Astrocyte (in vitro differentiated cells and primary cell): ENCODE results near the gene CAVIN3. TPM values are rescaled to one million over a fixed set of nuclear protein-coding genes. Genes with fewer than 3 reads are reported as not detected.

Experiments
- DNase-seq: peaks from one replicate; pipeline ENCODE4 v3.0.0-alpha.2; 2010; ENCODE audit warnings: low read depth
- FAIRE-seq: peaks from 2 replicates; lab custom pipeline; 2011; peaks lifted over from hg19 to GRCh38; lab: Jason Lieb, UNC
- H2AFZ ChIP-seq: 2 replicates; pipeline ENCODE4 v1.6.0; 2012; ENCODE audit warnings: low read depth, low read length, inconsistent platforms
- H3K27ac ChIP-seq: 2 replicates; pipeline ENCODE4 v1.5.1; 2011; ENCODE audit warnings: low read depth, low read length, inconsistent platforms
- H3K27me3 ChIP-seq: 2 replicates; pipeline ENCODE4 v1.6.0; 2011; ENCODE audit warnings: low read length, inconsistent platforms; ENCODE audit not compliant: insufficient read depth
- H3K36me3 ChIP-seq: 2 replicates; pipeline ENCODE4 v1.5.1; 2011; ENCODE audit warnings: low read length, inconsistent platforms; ENCODE audit not compliant: insufficient read depth
- H3K4me1 ChIP-seq: 2 replicates; pipeline ENCODE4 v1.5.1; 2011; ENCODE audit warnings: low read length, inconsistent platforms; ENCODE audit not compliant: insufficient read depth
- H3K4me2 ChIP-seq: 2 replicates; pipeline ENCODE4 v1.6.0; 2012; ENCODE audit warnings: low read length, inconsistent platforms
- H3K4me3 ChIP-seq: 2 replicates; pipeline ENCODE4 v1.5.1; 2011; ENCODE audit warnings: low read depth, mild to moderate bottlenecking, low read length, inconsistent platforms; ENCODE audit not compliant: insufficient read depth
- H3K79me2 ChIP-seq: 2 replicates; pipeline ENCODE4 v1.6.0; 2012; ENCODE audit warnings: mild to moderate bottlenecking, low read length, inconsistent platforms; ENCODE audit not compliant: insufficient read depth
- H3K9ac ChIP-seq: 2 replicates; pipeline ENCODE4 v1.6.0; 2012; ENCODE audit warnings: mild to moderate bottlenecking, low read length, inconsistent platforms
- H3K9me3 ChIP-seq: 2 replicates; pipeline ENCODE4 v1.5.1; 2012; ENCODE audit warnings: low read depth, mild to moderate bottlenecking, low read length, inconsistent platforms; ENCODE audit not compliant: insufficient read depth
- H4K20me1 ChIP-seq: 2 replicates; pipeline ENCODE4 v1.6.0; 2012; ENCODE audit warnings: low read length, inconsistent platforms; ENCODE audit not compliant: insufficient read depth
- H3K27ac Mint-ChIP-seq: one replicate; pipeline ENCODE4 v1.8.0; 2021; ENCODE audit warnings: mild to moderate bottlenecking, mixed read lengths; ENCODE audit not compliant: unreplicated experiment
- H3K27me3 Mint-ChIP-seq: one replicate; pipeline ENCODE4 v1.8.0; 2021; ENCODE audit warnings: low read depth, mixed read lengths; ENCODE audit not compliant: unreplicated experiment
- H3K36me3 Mint-ChIP-seq: one replicate; pipeline ENCODE4 v1.8.0; 2021; ENCODE audit warnings: low read depth, mixed read lengths; ENCODE audit not compliant: unreplicated experiment
- H3K4me1 Mint-ChIP-seq: one replicate; pipeline ENCODE4 v1.8.0; 2021; ENCODE audit warnings: low read depth, mixed read lengths; ENCODE audit not compliant: unreplicated experiment
- H3K4me3 Mint-ChIP-seq: one replicate; pipeline ENCODE4 v1.8.0; 2021; ENCODE audit warnings: mild to moderate bottlenecking, moderate library complexity, mixed read lengths; ENCODE audit not compliant: unreplicated experiment
- H3K9me3 Mint-ChIP-seq: one replicate; pipeline ENCODE4 v1.8.0; 2021; ENCODE audit warnings: mild to moderate bottlenecking, mixed read lengths; ENCODE audit not compliant: unreplicated experiment
- EZH2 ChIP-seq: IDR thresholded peaks from 2 replicates; pipeline ENCODE4 v1.6.1; 2012; ENCODE audit warnings: mild to moderate bottlenecking, low read length, inconsistent platforms; ENCODE audit not compliant: insufficient read depth
- total RNA-seq: library from RNA; stranded (reverse); gene quantifications from 2 replicates; pipeline ENCODE4 v1.2.1, GENCODE V29; 2021
- TF ChIP-seq, protein P1 (sequence below): IDR thresholded peaks from 2 replicates; pipeline ENCODE4 v1.5.1; 2011; ENCODE audit warnings: low read depth, mild to moderate bottlenecking, inconsistent platforms, low read length, moderate library complexity; ENCODE audit not compliant: insufficient read depth

CAVIN3 gene
- total RNA-seq, 1 donor from 2014 or later = 57.3 TPM

DNA sequence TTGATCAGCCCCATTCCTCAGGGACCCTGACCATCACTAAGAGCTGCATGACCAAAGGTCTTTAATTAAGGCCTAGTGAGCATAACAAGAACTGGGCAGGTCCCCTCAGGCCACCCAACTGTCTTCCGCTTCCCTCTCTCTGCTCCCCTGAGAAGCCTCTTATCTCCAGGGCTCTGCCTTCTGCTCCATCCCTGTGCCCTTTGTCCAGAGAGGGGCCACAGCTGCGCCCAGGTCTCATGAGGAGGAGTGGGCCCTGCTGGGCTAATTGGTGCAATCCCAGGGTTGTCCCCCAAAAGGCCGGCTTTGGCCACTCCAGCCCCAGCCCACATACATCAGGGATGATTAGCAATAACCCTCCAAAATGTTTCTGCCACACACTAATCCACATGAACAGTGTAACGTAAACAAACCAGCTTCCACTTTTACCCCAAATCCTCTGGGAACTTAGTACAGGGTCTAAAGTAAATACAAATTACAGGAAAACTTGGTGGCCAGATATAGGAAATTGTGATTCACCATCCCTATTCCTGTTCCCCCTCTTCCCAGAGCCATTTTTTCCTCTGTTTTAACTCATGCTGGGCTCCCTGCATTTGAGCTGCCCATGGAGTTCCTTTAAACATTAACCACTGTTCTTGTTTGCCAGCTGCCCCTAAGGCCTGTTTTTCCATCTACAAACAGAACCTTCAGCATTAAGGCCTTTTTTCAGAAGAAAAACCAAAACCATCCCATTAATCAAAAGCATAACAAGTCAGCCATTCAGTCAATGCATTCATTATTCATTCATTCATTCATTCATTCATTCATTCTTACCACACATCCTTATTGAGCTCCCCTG lies 34.6 kb upstream of the CAVIN3 start:
- TF ChIP-seq, protein P1, sequence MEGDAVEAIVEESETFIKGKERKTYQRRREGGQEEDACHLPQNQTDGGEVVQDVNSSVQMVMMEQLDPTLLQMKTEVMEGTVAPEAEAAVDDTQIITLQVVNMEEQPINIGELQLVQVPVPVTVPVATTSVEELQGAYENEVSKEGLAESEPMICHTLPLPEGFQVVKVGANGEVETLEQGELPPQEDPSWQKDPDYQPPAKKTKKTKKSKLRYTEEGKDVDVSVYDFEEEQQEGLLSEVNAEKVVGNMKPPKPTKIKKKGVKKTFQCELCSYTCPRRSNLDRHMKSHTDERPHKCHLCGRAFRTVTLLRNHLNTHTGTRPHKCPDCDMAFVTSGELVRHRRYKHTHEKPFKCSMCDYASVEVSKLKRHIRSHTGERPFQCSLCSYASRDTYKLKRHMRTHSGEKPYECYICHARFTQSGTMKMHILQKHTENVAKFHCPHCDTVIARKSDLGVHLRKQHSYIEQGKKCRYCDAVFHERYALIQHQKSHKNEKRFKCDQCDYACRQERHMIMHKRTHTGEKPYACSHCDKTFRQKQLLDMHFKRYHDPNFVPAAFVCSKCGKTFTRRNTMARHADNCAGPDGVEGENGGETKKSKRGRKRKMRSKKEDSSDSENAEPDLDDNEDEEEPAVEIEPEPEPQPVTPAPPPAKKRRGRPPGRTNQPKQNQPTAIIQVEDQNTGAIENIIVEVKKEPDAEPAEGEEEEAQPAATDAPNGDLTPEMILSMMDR = no peak
- Histone ChIP-seq H2AFZ (no peak overlapping the region), H4K20me1 (no peaks in the 10 kb centered on the region), H3K4me1 (peaks cover 17% of the 10 kb centered on the region), H3K4me2 (no peak overlapping the region), H3K27ac (no peak overlapping the region), H3K36me3 (no peaks in the 10 kb centered on the region), H3K79me2 (no peaks in the 10 kb centered on the region), H3K4me3 (no peak overlapping the region), H3K9me3 (no peaks in the 10 kb centered on the region), H3K9ac (no peak overlapping the region), H3K27me3 (no peaks in the 10 kb centered on the region)
- Mint-ChIP-seq H3K36me3 (no peaks in the 10 kb centered on the region), H3K27ac (no peak overlapping the region), H3K4me3 (no peak overlapping the region), H3K9me3 (no peaks in the 10 kb centered on the region), H3K27me3 (no peaks in the 10 kb centered on the region), H3K4me1 (peaks cover 18% of the 10 kb centered on the region)
- DNase-seq (no peak), FAIRE-seq (no peak)

DNA sequence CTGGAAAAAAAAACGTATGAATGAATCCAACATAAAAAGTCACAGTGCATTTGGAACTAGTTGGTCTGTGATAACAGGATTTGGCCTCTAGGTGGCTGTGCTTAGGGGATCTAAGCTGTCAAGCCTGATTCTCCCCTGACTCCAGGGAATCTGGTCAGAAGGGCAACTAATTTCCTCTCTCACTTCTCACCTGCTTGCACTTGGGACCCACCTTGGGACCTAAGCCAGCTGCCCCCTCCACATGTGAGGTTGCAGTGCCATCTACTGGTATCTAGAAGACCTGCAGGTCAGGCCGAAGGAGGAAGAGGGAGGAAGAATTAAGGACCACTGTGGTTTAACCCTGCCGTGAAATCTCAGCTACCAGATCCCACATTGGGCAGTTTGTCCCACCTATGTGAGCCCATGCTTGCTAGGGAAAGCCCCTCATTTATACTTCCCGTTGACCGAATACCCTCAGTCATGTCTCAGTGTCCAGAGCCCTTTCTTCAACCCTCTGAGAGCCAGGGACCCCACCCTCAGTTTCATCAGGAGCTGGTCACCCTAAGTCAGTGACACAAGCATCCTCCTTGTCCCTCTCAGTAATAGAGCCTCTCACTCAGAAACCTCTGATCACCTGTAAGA lies 33.2 kb upstream of the CAVIN3 start:
- Histone ChIP-seq H3K4me2 (no peak overlapping the region), H3K9ac (no peak overlapping the region), H3K27ac (no peak overlapping the region), H3K36me3 (no peaks in the 10 kb centered on the region), H3K79me2 (no peaks in the 10 kb centered on the region), H3K4me3 (no peak overlapping the region), H3K27me3 (no peaks in the 10 kb centered on the region), H2AFZ (no peak overlapping the region), H4K20me1 (no peaks in the 10 kb centered on the region), H3K9me3 (no peaks in the 10 kb centered on the region), H3K4me1 (peaks cover 17% of the 10 kb centered on the region)
- DNase-seq = no peak
- no peaks in the 10 kb centered on the region for H3K36me3 Mint-ChIP-seq
- no peaks in the 10 kb centered on the region for H3K27me3 Mint-ChIP-seq
- no peak overlapping the region for H3K4me3 Mint-ChIP-seq
- H3K9me3 Mint-ChIP-seq = no peaks in the 10 kb centered on the region
- H3K4me1 Mint-ChIP-seq = peaks cover 18% of the 10 kb centered on the region
- TF ChIP-seq, protein P1 = peak; percentile 93
- no peak for TF ChIP-seq EZH2
- no peak overlapping the region for H3K27ac Mint-ChIP-seq
- no peak for FAIRE-seq
